ENCODE measurements around the gene PTOV1.

The PTOV1 gene

DNA sequence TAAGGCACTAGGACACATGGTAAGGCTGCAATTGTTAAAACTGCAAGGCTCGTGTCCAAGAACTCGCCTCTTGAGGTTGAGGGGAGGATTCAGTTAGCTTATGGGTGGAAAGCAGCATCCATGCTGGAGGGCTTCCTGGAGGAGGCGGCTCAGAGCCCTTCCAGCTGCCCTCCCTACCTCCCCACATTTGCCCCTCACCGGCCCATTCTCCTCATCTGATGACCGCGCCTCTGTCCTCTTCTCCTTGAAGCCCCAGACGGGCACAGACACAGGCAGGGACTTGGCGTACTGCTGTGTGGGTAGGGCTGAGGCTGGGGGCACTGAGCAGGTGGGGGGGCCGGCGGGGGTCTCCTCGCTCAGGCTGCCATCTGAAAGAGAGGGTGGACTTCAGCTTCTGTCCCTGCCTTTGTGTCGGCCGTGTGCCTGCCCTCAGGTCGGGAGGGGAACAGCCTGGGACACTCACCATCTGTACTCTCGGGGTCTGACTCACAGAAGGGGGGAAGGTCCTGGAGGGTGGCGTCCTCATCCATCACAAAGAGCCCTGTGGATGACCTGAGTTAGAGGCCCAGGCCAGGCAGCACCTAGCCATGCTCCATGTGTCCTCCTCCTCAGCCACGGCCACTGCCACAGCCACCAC is 20.5 kb downstream of the PTOV1 start:
- peaks cover 24% of the 10 kb centered on the region for H3K79me2 ChIP-seq (ENCODE audit: insufficient read depth, low read depth)
- no peak overlapping the region for H3K4me3 ChIP-seq (IDR thresholded peaks at IDR 0.05; ENCODE audit: insufficient read depth, low read depth, low read length)
- H2AFZ ChIP-seq (ENCODE audit: low read depth), result no peak overlapping the region
- no peak overlapping the region for H3K27ac ChIP-seq
- H3K4me2 ChIP-seq, result no peak overlapping the region
- peaks cover 35% of the 10 kb centered on the region for H3K4me1 ChIP-seq (ENCODE audit: low read depth, poor library complexity, severe bottlenecking)
- no peaks in the 10 kb centered on the region for H3K36me3 ChIP-seq (ENCODE audit: insufficient read depth)
- TF ChIP-seq, protein P1, sequence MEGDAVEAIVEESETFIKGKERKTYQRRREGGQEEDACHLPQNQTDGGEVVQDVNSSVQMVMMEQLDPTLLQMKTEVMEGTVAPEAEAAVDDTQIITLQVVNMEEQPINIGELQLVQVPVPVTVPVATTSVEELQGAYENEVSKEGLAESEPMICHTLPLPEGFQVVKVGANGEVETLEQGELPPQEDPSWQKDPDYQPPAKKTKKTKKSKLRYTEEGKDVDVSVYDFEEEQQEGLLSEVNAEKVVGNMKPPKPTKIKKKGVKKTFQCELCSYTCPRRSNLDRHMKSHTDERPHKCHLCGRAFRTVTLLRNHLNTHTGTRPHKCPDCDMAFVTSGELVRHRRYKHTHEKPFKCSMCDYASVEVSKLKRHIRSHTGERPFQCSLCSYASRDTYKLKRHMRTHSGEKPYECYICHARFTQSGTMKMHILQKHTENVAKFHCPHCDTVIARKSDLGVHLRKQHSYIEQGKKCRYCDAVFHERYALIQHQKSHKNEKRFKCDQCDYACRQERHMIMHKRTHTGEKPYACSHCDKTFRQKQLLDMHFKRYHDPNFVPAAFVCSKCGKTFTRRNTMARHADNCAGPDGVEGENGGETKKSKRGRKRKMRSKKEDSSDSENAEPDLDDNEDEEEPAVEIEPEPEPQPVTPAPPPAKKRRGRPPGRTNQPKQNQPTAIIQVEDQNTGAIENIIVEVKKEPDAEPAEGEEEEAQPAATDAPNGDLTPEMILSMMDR (conservative IDR thresholded peaks at IDR 0.05; ENCODE audit: low read depth, low read length), result no peak
- no peaks in the 10 kb centered on the region for H4K20me1 ChIP-seq (ENCODE audit: insufficient read depth)
- H3K9ac ChIP-seq, result no peak overlapping the region
- H3K27me3 ChIP-seq (ENCODE audit: insufficient read depth, low read depth), result no peaks in the 10 kb centered on the region

DNA sequence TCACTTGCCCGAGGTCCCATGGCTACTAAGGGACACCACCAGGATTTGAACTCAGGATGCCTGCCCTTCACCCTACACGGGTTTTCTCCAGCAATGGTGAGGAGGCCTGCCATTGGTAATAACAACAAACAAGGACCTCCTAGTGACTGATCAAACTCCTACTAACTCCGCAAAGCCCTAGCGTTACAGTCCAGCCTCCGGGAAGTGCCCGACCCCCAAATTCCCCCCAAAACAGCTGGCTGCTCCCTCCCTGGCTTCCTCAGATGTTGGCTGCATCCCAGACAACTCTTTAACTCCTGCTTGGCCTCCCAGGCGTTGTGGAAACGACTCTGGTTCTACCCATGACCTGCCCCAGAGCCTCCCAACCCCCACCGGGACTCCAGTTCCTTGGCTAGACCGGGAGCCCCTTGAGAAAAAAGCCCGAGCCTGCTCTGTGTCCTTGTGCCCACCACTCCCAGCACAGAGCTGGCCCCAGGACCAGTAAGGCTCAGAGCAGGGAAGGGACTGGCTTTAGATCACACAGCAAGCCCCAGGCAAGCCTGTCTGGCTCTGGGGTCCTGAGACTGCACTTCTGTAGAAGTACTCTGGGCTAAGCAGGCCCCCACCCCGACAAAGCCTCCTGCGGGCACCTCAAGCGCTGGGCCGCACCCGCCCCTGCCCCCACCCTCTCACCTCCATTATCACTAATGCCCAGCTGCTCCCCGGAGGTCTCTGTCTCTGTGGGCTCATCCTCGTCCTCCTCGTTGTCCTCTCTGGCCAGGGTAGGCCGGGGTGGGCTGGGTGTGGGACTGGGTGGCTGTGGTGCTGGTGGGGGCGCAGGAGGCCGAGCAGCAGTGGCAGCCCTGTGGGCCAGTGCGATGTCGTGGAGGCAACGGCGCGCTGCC is 21.5 kb downstream of the PTOV1 start:
- Histone ChIP-seq H2AFZ (ENCODE audit: low read depth) (no peak overlapping the region), H3K9ac (no peak overlapping the region), H3K4me1 (ENCODE audit: low read depth, poor library complexity, severe bottlenecking) (peaks cover 34% of the 10 kb centered on the region), H4K20me1 (ENCODE audit: insufficient read depth) (no peaks in the 10 kb centered on the region), H3K79me2 (ENCODE audit: insufficient read depth, low read depth) (peaks cover 23% of the 10 kb centered on the region), H3K4me3 (IDR thresholded peaks at IDR 0.05; ENCODE audit: insufficient read depth, low read depth, low read length) (no peak overlapping the region), H3K27ac (no peak overlapping the region), H3K27me3 (ENCODE audit: insufficient read depth, low read depth) (no peaks in the 10 kb centered on the region), H3K4me2 (no peak overlapping the region), H3K36me3 (ENCODE audit: insufficient read depth) (no peaks in the 10 kb centered on the region)
- TF ChIP-seq, protein P1 (conservative IDR thresholded peaks at IDR 0.05; ENCODE audit: low read depth, low read length), result no peak

DNA sequence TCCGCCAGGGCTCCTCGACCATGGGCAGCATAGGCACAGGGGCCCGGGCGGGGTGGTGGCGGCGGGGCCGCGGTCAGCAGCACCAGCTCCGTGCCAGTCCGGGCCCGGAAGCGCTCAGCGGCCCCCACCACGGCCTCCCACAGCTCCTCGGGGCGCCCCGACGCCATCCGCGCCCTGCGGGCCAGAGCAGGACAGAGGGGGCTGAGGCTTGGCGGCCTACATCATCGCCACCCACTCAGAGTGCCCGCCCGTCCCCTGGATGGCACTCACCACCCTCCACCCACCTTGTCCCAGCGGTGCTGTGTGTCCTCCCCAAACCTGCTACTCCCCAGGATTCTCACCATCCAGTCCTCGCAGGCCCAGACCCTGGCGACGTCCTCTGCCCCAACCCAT is 22.2 kb downstream of the PTOV1 start:
- peaks cover 28% of the 10 kb centered on the region for H3K4me1 ChIP-seq (ENCODE audit: low read depth, poor library complexity, severe bottlenecking)
- no peaks in the 10 kb centered on the region for H3K36me3 ChIP-seq (ENCODE audit: insufficient read depth)
- H3K4me2 ChIP-seq, result no peak overlapping the region
- TF ChIP-seq, protein P1 (conservative IDR thresholded peaks at IDR 0.05; ENCODE audit: low read depth, low read length), result no peak
- H3K9ac ChIP-seq, result no peak overlapping the region
- no peaks in the 10 kb centered on the region for H4K20me1 ChIP-seq (ENCODE audit: insufficient read depth)
- no peaks in the 10 kb centered on the region for H3K27me3 ChIP-seq (ENCODE audit: insufficient read depth, low read depth)
- H3K79me2 ChIP-seq (ENCODE audit: insufficient read depth, low read depth), result peaks cover 23% of the 10 kb centered on the region
- H2AFZ ChIP-seq (ENCODE audit: low read depth), result no peak overlapping the region
- no peak overlapping the region for H3K27ac ChIP-seq
- no peak overlapping the region for H3K4me3 ChIP-seq (IDR thresholded peaks at IDR 0.05; ENCODE audit: insufficient read depth, low read depth, low read length)

DNA sequence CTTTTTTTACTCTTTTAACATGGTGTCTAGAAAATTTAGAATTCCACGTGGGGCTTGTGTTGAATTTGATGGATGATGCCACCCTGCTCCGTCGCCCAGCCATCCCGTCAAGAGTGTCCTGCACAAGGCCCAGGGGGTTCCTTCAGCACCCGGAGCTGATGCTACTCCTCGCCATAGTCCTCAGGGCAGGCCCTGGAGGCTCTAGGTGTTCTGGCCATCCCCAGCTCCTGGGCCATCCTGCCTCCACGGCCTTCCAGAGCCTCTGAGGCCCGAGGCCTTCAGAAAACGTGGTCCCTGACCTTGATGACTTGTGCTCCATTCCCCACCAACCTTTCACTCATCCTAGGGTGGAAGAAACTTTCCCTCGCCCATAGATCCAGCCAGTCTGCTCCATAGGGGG is 22.9 kb downstream of the PTOV1 start:
- Histone ChIP-seq H3K9ac (no peak overlapping the region), H3K36me3 (ENCODE audit: insufficient read depth) (no peaks in the 10 kb centered on the region), H3K4me2 (no peak overlapping the region), H4K20me1 (ENCODE audit: insufficient read depth) (no peaks in the 10 kb centered on the region), H3K79me2 (ENCODE audit: insufficient read depth, low read depth) (peaks cover 23% of the 10 kb centered on the region), H3K27ac (no peak overlapping the region), H3K4me3 (IDR thresholded peaks at IDR 0.05; ENCODE audit: insufficient read depth, low read depth, low read length) (no peak overlapping the region), H3K27me3 (ENCODE audit: insufficient read depth, low read depth) (no peaks in the 10 kb centered on the region), H3K4me1 (ENCODE audit: low read depth, poor library complexity, severe bottlenecking) (peaks cover 27% of the 10 kb centered on the region), H2AFZ (ENCODE audit: low read depth) (no peak overlapping the region)
- TF ChIP-seq, protein P1 (conservative IDR thresholded peaks at IDR 0.05; ENCODE audit: low read depth, low read length), result no peak
